Prostate gland (tissue), 2 donors: ENCODE results near the gene OR2M2. TPM values are rescaled to one million over a fixed set of nuclear protein-coding genes. Genes with fewer than 3 reads are reported as not detected.

Source experiments
- DNase-seq: peaks from one replicate; pipeline ENCODE4 v3.0.0-alpha.2; 2019; ENCODE audit warnings: low spot score
- H3K27ac ChIP-seq, 2 donors: fragments of 200-600 bp; sonication (generic); 2 replicates each; pipeline ENCODE4 v1.5.1; 2017 to 2019
- H3K27me3 ChIP-seq: fragments of 200-600 bp; sonication (generic); replicated peaks from 2 replicates; pipeline ENCODE4 v1.5.1; 2019; ENCODE audit not compliant: insufficient read depth
- H3K36me3 ChIP-seq, 2 donors: fragments of 200-600 bp; sonication (generic); 1 replicate in 1 of 2; 2 replicates in 1 of 2; pipeline versions ENCODE4 v1.5.1 to v1.8.1; 2017 to 2019
- H3K4me1 ChIP-seq: fragments of 200-600 bp; sonication (generic); replicated peaks from 2 replicates; pipeline ENCODE4 v1.5.1; 2019
- H3K4me3 ChIP-seq, 2 donors: fragments of 200-600 bp; sonication (generic); 2 replicates each; pipeline ENCODE4 v1.5.1; 2017 to 2019
- H3K9me3 ChIP-seq: fragments of 200-600 bp; sonication (generic); 2 replicates; pipeline ENCODE4 v1.5.1; 2017
- POLR2A ChIP-seq: fragments of 450-650 bp; IDR thresholded peaks from one replicate; pipeline ENCODE4 v1.6.1; 2016; ENCODE audit warnings: antibody characterized with exemption, mild to moderate bottlenecking
- POLR2AphosphoS5 ChIP-seq: sonication (generic); formaldehyde crosslinking; IDR thresholded peaks from one replicate; pipeline ENCODE4 v1.6.1; 2017; ENCODE audit warnings: antibody characterized with exemption
- WGBS: methylation state at CpG from one replicate; pipeline ENCODE4 v1.1.5; 2018; 5-methylcytosine and 5-hydroxymethylcytosine counted together
- intact Hi-C: fragments of 100-400 bp; cut with DNase I; formaldehyde crosslinking; loops from one replicate; pipeline ENCODE4 v1.14.2; 2022
- total RNA-seq, 2 donors: library from RNA; depleted of rRNA; stranded (reverse); fragments of >200 nt; gene quantifications; one replicate each; pipeline ENCODE4 v1.1.0, GENCODE V29; 2016
- TF ChIP-seq, protein P1 (sequence below), 4 experiments: fragments of 200-600 bp in 2 of 4; fragments of 450-650 bp in 2 of 4; sonication (generic) in 2 of 4; IDR thresholded peaks; 1 replicate in 3 of 4; 2 replicates in 1 of 4; pipeline ENCODE4 v1.5.1; 2016 to 2019; ENCODE audit warnings: antibody characterized with exemption in 4 of 4, mild to moderate bottlenecking in 2 of 4, moderate library complexity in 2 of 4

The OR2M2 gene
- total RNA-seq, 2 donors from 2014 or later, result not detected

- no peaks in the 10 kb centered on the region for H3K4me1 ChIP-seq
- H3K4me3 ChIP-seq, result no peak within 1 kb of the TSS
- DNase-seq, result no peak
- H3K36me3 ChIP-seq, result no peaks in the 10 kb centered on the region
- intact Hi-C loops, result no loop called here
- no peaks in the 10 kb centered on the region for H3K27me3 ChIP-seq
- 60% methylated on average over 4 of the region's 4 CpGs for WGBS
- H3K27ac ChIP-seq, result no peak within 1 kb of the TSS
- no peaks in the 10 kb centered on the region for H3K9me3 ChIP-seq
- TF ChIP-seq POLR2AphosphoS5, result no peak
- TF ChIP-seq, protein P1, sequence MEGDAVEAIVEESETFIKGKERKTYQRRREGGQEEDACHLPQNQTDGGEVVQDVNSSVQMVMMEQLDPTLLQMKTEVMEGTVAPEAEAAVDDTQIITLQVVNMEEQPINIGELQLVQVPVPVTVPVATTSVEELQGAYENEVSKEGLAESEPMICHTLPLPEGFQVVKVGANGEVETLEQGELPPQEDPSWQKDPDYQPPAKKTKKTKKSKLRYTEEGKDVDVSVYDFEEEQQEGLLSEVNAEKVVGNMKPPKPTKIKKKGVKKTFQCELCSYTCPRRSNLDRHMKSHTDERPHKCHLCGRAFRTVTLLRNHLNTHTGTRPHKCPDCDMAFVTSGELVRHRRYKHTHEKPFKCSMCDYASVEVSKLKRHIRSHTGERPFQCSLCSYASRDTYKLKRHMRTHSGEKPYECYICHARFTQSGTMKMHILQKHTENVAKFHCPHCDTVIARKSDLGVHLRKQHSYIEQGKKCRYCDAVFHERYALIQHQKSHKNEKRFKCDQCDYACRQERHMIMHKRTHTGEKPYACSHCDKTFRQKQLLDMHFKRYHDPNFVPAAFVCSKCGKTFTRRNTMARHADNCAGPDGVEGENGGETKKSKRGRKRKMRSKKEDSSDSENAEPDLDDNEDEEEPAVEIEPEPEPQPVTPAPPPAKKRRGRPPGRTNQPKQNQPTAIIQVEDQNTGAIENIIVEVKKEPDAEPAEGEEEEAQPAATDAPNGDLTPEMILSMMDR (IDR thresholded peaks at IDR 0.05), result no peak
- TF ChIP-seq POLR2A, result no peak
Observed at GRCh38 chr1:248196965-248197364, 22.3 kb downstream of the OR2M2 start, which contains the start of gene OR2M3. Gene OR2M3, plus strand, starts transcription at chr1:248197265. Its CDS starts 5,803 bp downstream, at chr1:248203068.

DNA sequence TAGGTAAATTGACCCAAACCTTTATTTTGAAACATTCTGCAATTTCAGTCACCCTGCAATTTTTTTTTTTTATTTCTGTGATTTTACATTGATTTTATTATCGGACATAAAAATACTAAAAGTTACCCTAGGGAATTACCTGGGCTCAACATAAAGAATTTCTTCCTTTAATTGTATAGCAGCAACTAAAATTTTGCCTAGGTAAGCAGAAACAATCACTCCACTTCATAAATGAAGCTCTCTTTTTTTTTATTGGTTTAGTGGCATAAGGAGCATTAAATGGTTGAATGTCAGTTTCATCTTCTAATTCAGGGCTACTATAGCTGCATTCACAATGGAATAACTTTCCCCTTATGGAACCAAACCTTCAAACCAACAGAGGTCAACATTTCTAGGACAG is 41.3 kb downstream of the OR2M2 start:
- no peaks in the 10 kb centered on the region for H3K4me1 ChIP-seq
- intact Hi-C loops, result no loop called here
- WGBS, result 97% methylated on average over 1 of the region's 1 CpG
- H3K36me3 ChIP-seq, result no peaks in the 10 kb centered on the region
- no peaks in the 10 kb centered on the region for H3K27me3 ChIP-seq
- TF ChIP-seq POLR2A (no peak), POLR2AphosphoS5 (no peak)
- TF ChIP-seq, protein P1 (IDR thresholded peaks at IDR 0.05), result no peak
- DNase-seq, result no peak
- no peaks in the 10 kb centered on the region for H3K9me3 ChIP-seq
- no peak overlapping the region for H3K4me3 ChIP-seq
- no peak overlapping the region for H3K27ac ChIP-seq

DNA sequence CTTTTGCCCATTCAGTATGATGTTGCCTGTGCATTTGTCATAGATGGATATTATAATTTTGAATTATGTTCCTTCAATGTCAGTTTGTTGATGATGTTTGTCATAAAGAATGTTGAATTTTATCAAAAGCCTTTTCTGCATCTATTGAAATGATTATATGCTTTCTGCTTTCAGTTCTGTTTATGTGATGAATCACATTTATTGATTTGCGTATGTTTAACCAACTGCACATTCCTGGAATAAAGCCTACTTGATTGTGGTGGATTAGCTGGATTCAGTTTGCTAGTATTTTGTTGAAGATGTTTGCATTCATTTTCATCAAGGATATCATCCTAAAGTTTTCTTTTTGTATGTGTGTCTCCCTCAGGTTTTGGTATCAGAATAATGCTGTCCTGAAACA is 50.9 kb downstream of the OR2M2 start:
- intact Hi-C loops, result no loop called here
- no peaks in the 10 kb centered on the region for H3K9me3 ChIP-seq
- H3K27ac ChIP-seq, result no peak overlapping the region
- no peaks in the 10 kb centered on the region for H3K36me3 ChIP-seq
- no peak for TF ChIP-seq POLR2AphosphoS5
- TF ChIP-seq, protein P1 (IDR thresholded peaks at IDR 0.05), result no peak
- TF ChIP-seq POLR2A, result no peak
- 90% methylated on average over 1 of the region's 1 CpG for whole genome bisulfite sequencing
- H3K4me1 ChIP-seq, result no peaks in the 10 kb centered on the region
- no peak for DNase-seq
- no peak overlapping the region for H3K4me3 ChIP-seq
- H3K27me3 ChIP-seq, result no peaks in the 10 kb centered on the region

- DNase-seq, result no peak
- H3K36me3 ChIP-seq, result no peaks in the 10 kb centered on the region
- TF ChIP-seq, protein P1 (IDR thresholded peaks at IDR 0.05), result no peak
- no peak for TF ChIP-seq POLR2AphosphoS5
- TF ChIP-seq POLR2A, result no peak
- H3K9me3 ChIP-seq, result no peaks in the 10 kb centered on the region
- H3K4me3 ChIP-seq, result no peak overlapping the region
- WGBS, result 69% methylated on average over 6 of the region's 6 CpGs
- H3K4me1 ChIP-seq, result no peaks in the 10 kb centered on the region
- H3K27me3 ChIP-seq, result no peaks in the 10 kb centered on the region
- intact Hi-C loops, result no loop called here
- no peak overlapping the region for H3K27ac ChIP-seq
Observed at GRCh38 chr1:248229360-248229908, 54.8 kb downstream of the OR2M2 start.

Other genes with a start within 250 kb of the OR2M2 start
- gene OR2AJ1, start 249.9 kb upstream of the OR2M2 start, total RNA-seq, result not detected
- gene OR2L8, start 226.0 kb upstream of the OR2M2 start, total RNA-seq, result 1 to 10 TPM in 1 of 2 donors, not detected in 1; 2.4 TPM
- gene OR2AK2, start 209.6 kb upstream of the OR2M2 start, total RNA-seq, result not detected
- gene OR2L5, start 161.2 kb upstream of the OR2M2 start, total RNA-seq, result not detected
- under 1 TPM in 1 of 2 donors, not detected in 1; 0.17 TPM for gene OR2L2, start 144.8 kb upstream of the OR2M2 start, total RNA-seq
- under 1 TPM in 1 of 2 donors, not detected in 1; 0.41 TPM for gene OR2L3, start 128.0 kb upstream of the OR2M2 start, total RNA-seq
- gene OR2L13, start 79.6 kb upstream of the OR2M2 start, total RNA-seq, result not detected
- not detected for gene OR2M5, start 29.7 kb upstream of the OR2M2 start, total RNA-seq
- under 1 TPM in 1 of 2 donors, not detected in 1; 0.06 TPM for gene OR2M3, start 22.4 kb downstream of the OR2M2 start, total RNA-seq
- gene OR2M4, start 56.6 kb downstream of the OR2M2 start, total RNA-seq, result under 1 TPM in 1 of 2 donors, not detected in 1; 0.11 TPM
- gene OR2T33, start 103.2 kb downstream of the OR2M2 start, total RNA-seq, result not detected
- gene OR2T12, start 128.6 kb downstream of the OR2M2 start, total RNA-seq, result not detected
- gene OR2M7, start 149.7 kb downstream of the OR2M2 start, total RNA-seq, result not detected
- under 1 TPM in 1 of 2 donors, not detected in 1; 0.68 TPM for gene OR14C36, start 174.0 kb downstream of the OR2M2 start, total RNA-seq
- gene OR2T4, start 186.8 kb downstream of the OR2M2 start, total RNA-seq, result not detected
- gene OR2T6, start 200.9 kb downstream of the OR2M2 start, total RNA-seq, result under 1 TPM in 1 of 2 donors, not detected in 1; 0.11 TPM
- not detected for gene OR2T1, start 228.2 kb downstream of the OR2M2 start, total RNA-seq